Spleen (tissue), 11 donors: Measurements from ENCODE around the gene STEAP4. TPM values are rescaled to one million over a fixed set of nuclear protein-coding genes. Genes with fewer than 3 reads are reported as not detected.

Source experiments
- DNase-seq: peaks from one replicate; pipeline ENCODE4 v3.0.0-alpha.2; 2020
- H3K27ac ChIP-seq, 8 donors: fragments of 200-600 bp; sonication (generic) in 7 of 8; 1 replicate in 4 of 8; 2 replicates in 4 of 8; pipeline versions ENCODE4 v1.5.0 to v1.8.0; 2016 to 2021; ENCODE audit warnings: inconsistent platforms in 4 of 8, mild to moderate bottlenecking in 4 of 8, moderate library complexity in 1 of 8
- H3K27me3 ChIP-seq, 7 donors: fragments of 200-600 bp; sonication (generic) in 6 of 7; replicated peaks in 1 of 7; 1 replicate in 4 of 7; 2 replicates in 3 of 7; pipeline versions ENCODE4 v1.5.0 to v1.8.0; 2016 to 2021; ENCODE audit warnings: inconsistent platforms in 3 of 7, mild to moderate bottlenecking in 1 of 7
- H3K36me3 ChIP-seq, 6 donors: fragments of 200-600 bp; sonication (generic) in 5 of 6; 1 replicate in 4 of 6; 2 replicates in 2 of 6; pipeline versions ENCODE4 v1.5.0 to v1.8.0; 2016 to 2021; ENCODE audit warnings: inconsistent platforms in 2 of 6
- H3K4me1 ChIP-seq, 6 donors: fragments of 200-600 bp; sonication (generic) in 5 of 6; 1 replicate in 3 of 6; 2 replicates in 3 of 6; pipeline versions ENCODE4 v1.5.0 to v1.8.0; 2016 to 2021; ENCODE audit warnings: inconsistent platforms in 3 of 6
- H3K4me3 ChIP-seq, 8 donors: fragments of 200-600 bp; sonication (generic) in 7 of 8; 1 replicate in 4 of 8; 2 replicates in 4 of 8; pipeline versions ENCODE4 v1.5.0 to v1.8.0; 2016 to 2021; ENCODE audit warnings: inconsistent platforms in 4 of 8, mild to moderate bottlenecking in 4 of 8, moderate library complexity in 2 of 8
- H3K9me3 ChIP-seq, 8 donors: fragments of 200-600 bp; sonication (generic) in 7 of 8; 1 replicate in 4 of 8; 2 replicates in 4 of 8; pipeline versions ENCODE4 v1.5.0 to v1.8.0; 2016 to 2021; ENCODE audit warnings: inconsistent platforms in 4 of 8
- POLR2A ChIP-seq, 3 donors: fragments of 450-650 bp; IDR thresholded peaks; one replicate each; pipeline ENCODE4 v1.5.1; 2017; ENCODE audit warnings: antibody characterized with exemption in 3 of 3, mild to moderate bottlenecking in 1 of 3
- POLR2AphosphoS5 ChIP-seq, 3 donors: sonication (generic); formaldehyde crosslinking; IDR thresholded peaks; one replicate each; pipeline ENCODE4 v1.5.1; 2017; ENCODE audit warnings: antibody characterized with exemption in 3 of 3
- WGBS, 5 donors: extraction: QIAGEN DNeasy Blood & Tissue Kit in 3 of 5; methylation state at CpG; one replicate each; pipeline versions ENCODE4 v1.1.5 to v1.1.7; 2013 to 2018; 5-methylcytosine and 5-hydroxymethylcytosine counted together
- intact Hi-C: fragments of 100-400 bp; cut with DNase I; formaldehyde crosslinking; loops from one replicate; pipeline ENCODE4 v1.15.0; 2023; ENCODE audit warnings: low total_unique reads
- polyA plus RNA-seq, 3 donors: library from polyadenylated mRNA; stranded (reverse); fragments of 200-250 nt; gene quantifications; one replicate each; pipeline ENCODE4 v1.2.1, GENCODE V29; 2013
- total RNA-seq, 7 donors: library from RNA; depleted of rRNA in 3 of 7; stranded (reverse); fragments of >200 nt in 3 of 7; fragmentation: NEBNext Ultra II Directional in 4 of 7; extraction: Animal tissue kit (Norgen Biotek cat#: 25700) in 4 of 7; gene quantifications; one replicate each; pipeline versions ENCODE4 v1.1.0 to v1.2.1, GENCODE V29; 2016 to 2021
- TF ChIP-seq, protein P1 (sequence below), 11 experiments: fragments of 200-600 bp in 7 of 11; fragments of 450-650 bp in 4 of 11; sonication (generic) in 4 of 11; IDR thresholded peaks in 8 of 11; conservative IDR thresholded peaks in 3 of 11; 1 replicate in 7 of 11; 2 replicates in 4 of 11; pipeline versions ENCODE4 v1.4.0 to v1.8.0; 2016 to 2021; ENCODE audit warnings: antibody characterized with exemption in 11 of 11, inconsistent platforms in 4 of 11, mild to moderate bottlenecking in 1 of 11
- donor health status: healthy with polysubstance abuse.
- donor health status: DM: no; HTN: no; CAD: no; lungs with moderate emphysema.
- donor health status: DM: no; HTN: no; CAD: no.
- donor health status: Bipolar disorder and iron deficiency.
- donor health status: healthy.
- donor health status: DM: no; HTN: no; CAD: no.
- donor health status: DM: yes; HTN: yes; CAD: no.

STEAP4 gene
- total and polyA plus RNA-seq, 10 donors: 0.50 to 70.7 (median 18.9) TPM

DNA sequence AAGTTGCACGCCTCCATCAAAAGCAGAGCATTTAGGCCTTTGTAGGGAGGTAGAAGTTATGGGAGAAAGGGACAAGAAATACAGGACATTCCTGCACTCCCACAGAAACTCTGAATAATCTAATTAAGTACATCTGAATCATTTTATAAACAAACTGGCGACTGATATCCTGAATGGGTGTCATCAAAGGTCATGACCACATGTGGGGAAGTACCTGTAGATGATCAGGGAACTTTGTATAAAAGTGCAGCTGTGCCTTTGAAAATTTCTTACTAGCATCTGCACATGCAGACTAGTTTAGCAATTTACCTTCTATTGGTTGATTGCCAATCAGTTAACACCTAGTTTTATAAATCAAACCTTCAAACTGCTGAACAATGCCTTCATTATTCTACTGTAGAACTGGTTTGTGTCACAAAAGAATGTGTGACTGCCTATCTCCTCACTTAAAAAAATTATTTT, 17.1 kb downstream of the STEAP4 start:
- TF ChIP-seq POLR2A (IDR thresholded peaks at IDR 0.05): no peak
- no peak for TF ChIP-seq POLR2AphosphoS5 (IDR thresholded peaks at IDR 0.05)
- TF ChIP-seq, protein P1, sequence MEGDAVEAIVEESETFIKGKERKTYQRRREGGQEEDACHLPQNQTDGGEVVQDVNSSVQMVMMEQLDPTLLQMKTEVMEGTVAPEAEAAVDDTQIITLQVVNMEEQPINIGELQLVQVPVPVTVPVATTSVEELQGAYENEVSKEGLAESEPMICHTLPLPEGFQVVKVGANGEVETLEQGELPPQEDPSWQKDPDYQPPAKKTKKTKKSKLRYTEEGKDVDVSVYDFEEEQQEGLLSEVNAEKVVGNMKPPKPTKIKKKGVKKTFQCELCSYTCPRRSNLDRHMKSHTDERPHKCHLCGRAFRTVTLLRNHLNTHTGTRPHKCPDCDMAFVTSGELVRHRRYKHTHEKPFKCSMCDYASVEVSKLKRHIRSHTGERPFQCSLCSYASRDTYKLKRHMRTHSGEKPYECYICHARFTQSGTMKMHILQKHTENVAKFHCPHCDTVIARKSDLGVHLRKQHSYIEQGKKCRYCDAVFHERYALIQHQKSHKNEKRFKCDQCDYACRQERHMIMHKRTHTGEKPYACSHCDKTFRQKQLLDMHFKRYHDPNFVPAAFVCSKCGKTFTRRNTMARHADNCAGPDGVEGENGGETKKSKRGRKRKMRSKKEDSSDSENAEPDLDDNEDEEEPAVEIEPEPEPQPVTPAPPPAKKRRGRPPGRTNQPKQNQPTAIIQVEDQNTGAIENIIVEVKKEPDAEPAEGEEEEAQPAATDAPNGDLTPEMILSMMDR (IDR thresholded peaks at IDR 0.05 in 8 of 11, conservative IDR thresholded peaks at IDR 0.05 in 3 of 11): no peak
- Histone ChIP-seq H3K4me1 (no peaks in the 10 kb centered on the region), H3K36me3 (peaks cover 0 to 17% (median 0%) of the 10 kb centered on the region in 6 donors), H3K27ac (no peak overlapping the region), H3K27me3 (no peaks in the 10 kb centered on the region), H3K4me3 (no peak overlapping the region), H3K9me3 (peaks cover 0 to 5% (median 0%) of the 10 kb centered on the region in 8 donors)
- intact Hi-C loops: no loop called here
- no peak for DNase-seq
- WGBS, 5 donors: 67 to 82% (median 74%) methylated on average over 2 of the region's 2 CpGs

DNA sequence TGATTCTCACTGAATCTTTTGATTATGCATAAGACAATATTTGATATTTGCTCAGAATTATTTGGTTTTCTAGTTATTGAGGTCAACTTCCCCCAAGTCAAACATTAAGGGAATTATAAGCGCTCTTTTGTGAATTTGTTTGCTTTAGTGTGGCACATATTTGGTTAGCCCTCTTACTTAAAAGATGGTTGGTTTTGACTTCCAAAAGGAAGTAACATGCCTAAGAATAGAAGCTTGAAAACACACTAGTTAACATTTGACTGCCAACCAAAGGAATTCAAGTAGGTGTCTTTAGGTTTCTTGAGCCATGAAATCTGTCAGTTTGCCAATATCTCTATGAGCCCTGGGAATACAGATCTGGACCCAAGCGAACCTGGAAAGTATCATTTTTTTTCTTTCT, 24.9 kb downstream of the STEAP4 start:
- Histone ChIP-seq H3K36me3 (peaks cover 0 to 17% (median 0%) of the 10 kb centered on the region in 6 donors), H3K27me3 (no peaks in the 10 kb centered on the region), H3K4me1 (peaks cover 0 to 12% (median 0%) of the 10 kb centered on the region in 6 donors), H3K27ac (no peak overlapping the region), H3K9me3 (no peaks in the 10 kb centered on the region), H3K4me3 (no peak overlapping the region)
- 78 to 87% (median 82%) methylated on average over 2 of the region's 2 CpGs for WGBS, 5 donors
- no peak for DNase-seq
- intact Hi-C loops: no loop called here
- TF ChIP-seq POLR2A (IDR thresholded peaks at IDR 0.05): no peak
- TF ChIP-seq, protein P1 (IDR thresholded peaks at IDR 0.05 in 8 of 11, conservative IDR thresholded peaks at IDR 0.05 in 3 of 11): no peak
- TF ChIP-seq POLR2AphosphoS5 (IDR thresholded peaks at IDR 0.05): no peak

DNA sequence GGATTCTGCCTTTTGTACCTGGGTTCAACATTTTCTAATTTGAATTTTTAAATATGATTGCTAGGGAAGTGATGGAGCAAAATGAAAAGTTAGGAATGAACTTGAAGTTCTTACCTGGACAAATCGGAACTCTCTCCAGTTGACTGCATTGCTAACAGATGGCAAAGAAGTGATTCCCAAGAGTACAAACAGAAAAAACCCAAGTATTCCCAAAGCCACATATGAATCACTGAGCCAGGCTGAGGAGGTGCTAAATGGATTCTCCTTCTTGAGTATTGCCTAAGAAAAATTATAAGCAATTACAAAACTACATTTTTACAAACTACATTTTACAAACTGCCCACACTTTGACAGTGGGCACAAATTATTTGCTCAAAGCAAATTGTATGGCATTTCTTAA, 25.9 kb downstream of the STEAP4 start:
- intact Hi-C loops: no loop called here
- no peaks in the 10 kb centered on the region for H3K9me3 ChIP-seq
- H3K27ac ChIP-seq: no peak overlapping the region
- TF ChIP-seq POLR2AphosphoS5 (IDR thresholded peaks at IDR 0.05): no peak
- no peak for TF ChIP-seq POLR2A (IDR thresholded peaks at IDR 0.05)
- TF ChIP-seq, protein P1 (IDR thresholded peaks at IDR 0.05 in 8 of 11, conservative IDR thresholded peaks at IDR 0.05 in 3 of 11): no peak
- H3K4me3 ChIP-seq: no peak overlapping the region
- peaks cover 0 to 12% (median 0%) of the 10 kb centered on the region in 6 donors for H3K4me1 ChIP-seq
- 87 to 100% (median 98%) methylated on average over 1 of the region's 1 CpG for WGBS, 5 donors
- no peak for DNase-seq
- no peaks in the 10 kb centered on the region for H3K27me3 ChIP-seq
- peaks cover 0 to 17% (median 0%) of the 10 kb centered on the region in 6 donors for H3K36me3 ChIP-seq

DNA sequence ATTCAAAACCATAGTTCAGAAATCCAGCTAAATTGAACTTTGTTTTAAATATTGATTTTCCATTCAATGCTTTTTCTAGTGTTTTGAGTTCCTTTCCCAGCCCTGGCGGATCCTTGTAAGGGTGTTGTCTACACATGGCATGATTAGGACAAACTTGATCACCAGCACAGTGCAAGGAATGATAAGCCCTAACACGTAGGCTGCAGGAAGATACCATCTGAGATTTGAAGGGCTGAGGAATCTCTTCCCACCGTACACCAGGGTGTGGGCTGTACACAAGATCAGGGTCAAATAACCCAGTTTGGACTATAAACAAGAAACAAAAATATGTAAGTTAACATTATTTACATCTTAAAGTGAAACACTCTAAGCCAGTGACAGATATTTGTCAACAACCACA, 27.4 kb downstream of the STEAP4 start:
- Histone ChIP-seq H3K27me3 (no peaks in the 10 kb centered on the region), H3K4me3 (peak overlapping the region in 1 of 8 donors; percentile 36), H3K4me1 (peaks cover 0 to 12% (median 0%) of the 10 kb centered on the region in 6 donors), H3K27ac (peak overlapping the region in 4 of 8 donors; percentile 19 to 80 (median 50)), H3K36me3 (peaks cover 0 to 17% (median 0%) of the 10 kb centered on the region in 6 donors), H3K9me3 (no peaks in the 10 kb centered on the region)
- TF ChIP-seq POLR2AphosphoS5 (IDR thresholded peaks at IDR 0.05) (no peak), POLR2A (IDR thresholded peaks at IDR 0.05) (no peak)
- TF ChIP-seq, protein P1 (IDR thresholded peaks at IDR 0.05 in 8 of 11, conservative IDR thresholded peaks at IDR 0.05 in 3 of 11): no peak
- WGBS, 5 donors: 64 to 86% (median 78%) methylated on average over 3 of the region's 3 CpGs
- intact Hi-C loops: no loop called here
- DNase-seq: no peak
